ENCODE results near the gene PIGR.
A peak's percentile ranks its signal among the peaks of the same experiment; 100 is the strongest.

Gene PIGR

DNA sequence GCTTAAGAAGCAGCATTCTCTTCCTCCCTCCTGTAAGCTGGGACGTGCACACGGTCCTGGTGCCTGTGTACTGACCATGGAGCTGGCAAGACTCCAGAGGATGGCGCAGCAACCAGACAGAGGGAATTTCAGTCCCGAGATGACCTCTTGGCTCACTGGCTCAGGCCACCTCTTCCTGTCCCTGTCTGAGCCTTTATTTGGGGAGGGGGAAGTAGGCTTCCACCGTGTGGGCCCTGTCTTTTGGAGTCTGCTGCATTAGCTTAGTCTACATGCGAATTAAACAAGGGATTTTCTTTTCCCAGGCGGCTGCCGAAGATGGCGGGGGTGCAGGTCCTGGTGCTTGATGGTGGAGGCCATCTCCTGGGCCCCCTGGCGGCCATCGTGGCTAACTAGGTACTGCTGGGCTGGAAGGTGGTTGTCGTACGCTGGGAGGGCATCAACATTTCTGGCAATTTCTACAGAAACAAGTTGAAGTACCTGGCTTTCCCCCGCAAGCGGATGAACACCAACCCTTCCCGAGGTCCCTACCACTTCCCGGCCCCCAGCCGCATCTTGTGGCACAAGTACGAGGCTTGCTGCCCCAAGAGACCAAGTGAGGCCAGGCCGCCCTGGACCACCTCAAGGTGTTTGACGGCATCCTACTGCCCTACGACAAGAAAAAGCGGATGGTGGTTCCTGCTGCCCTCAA lies 38.8 kb downstream of the PIGR start:
- no peak for DNase-seq (ENCODE audit: low read depth in 2 of 2)
- TF ChIP-seq, protein P1, sequence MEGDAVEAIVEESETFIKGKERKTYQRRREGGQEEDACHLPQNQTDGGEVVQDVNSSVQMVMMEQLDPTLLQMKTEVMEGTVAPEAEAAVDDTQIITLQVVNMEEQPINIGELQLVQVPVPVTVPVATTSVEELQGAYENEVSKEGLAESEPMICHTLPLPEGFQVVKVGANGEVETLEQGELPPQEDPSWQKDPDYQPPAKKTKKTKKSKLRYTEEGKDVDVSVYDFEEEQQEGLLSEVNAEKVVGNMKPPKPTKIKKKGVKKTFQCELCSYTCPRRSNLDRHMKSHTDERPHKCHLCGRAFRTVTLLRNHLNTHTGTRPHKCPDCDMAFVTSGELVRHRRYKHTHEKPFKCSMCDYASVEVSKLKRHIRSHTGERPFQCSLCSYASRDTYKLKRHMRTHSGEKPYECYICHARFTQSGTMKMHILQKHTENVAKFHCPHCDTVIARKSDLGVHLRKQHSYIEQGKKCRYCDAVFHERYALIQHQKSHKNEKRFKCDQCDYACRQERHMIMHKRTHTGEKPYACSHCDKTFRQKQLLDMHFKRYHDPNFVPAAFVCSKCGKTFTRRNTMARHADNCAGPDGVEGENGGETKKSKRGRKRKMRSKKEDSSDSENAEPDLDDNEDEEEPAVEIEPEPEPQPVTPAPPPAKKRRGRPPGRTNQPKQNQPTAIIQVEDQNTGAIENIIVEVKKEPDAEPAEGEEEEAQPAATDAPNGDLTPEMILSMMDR (IDR thresholded peaks at IDR 0.05; ENCODE audit: low read depth, low read length): no peak
- H3K4me3 ChIP-seq (replicated peaks in 1 of 2; ENCODE audit: low read depth in 2 of 2, low read length in 2 of 2): no peak overlapping the region

DNA sequence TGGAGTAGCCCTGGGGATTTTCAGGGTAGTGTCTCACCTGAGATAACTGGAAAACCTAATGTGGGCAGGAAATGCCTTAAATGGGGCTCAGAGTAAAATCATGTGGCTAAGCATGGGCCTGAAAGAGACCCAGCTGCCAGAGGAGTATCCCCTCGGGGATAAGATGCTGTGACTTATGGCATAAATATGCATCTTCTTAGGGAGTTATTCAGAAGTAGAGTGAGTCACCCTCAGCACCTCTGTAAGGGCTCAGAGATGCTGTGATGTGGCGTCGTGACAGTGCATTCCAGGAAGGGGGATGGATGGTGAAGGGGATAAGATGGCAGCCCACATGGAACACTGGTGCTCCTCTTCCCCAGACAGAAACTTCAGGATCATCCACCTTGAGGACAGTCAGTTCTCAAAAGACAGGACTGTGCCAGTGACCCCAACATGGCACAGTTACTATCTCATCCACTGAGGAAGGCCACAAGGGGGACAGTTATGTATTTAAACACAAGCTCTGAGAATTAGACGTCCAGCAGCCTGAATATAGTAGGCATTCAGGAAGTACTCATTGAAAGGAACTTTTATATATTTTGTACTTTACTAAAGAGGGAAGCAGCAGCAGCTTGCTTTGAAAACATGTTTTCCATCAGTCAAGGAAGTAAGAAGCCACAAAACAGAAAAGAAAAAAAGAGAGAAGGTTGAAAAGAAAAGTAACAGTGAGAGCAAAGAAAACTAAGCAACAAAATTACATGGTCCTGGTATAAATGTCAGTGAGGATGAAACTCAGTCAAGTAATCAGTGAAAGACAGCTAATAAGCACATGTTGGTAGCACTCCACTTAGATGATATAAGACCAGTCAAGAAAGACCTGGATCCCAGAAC lies 40.7 kb downstream of the PIGR start:
- TF ChIP-seq, protein P1 (IDR thresholded peaks at IDR 0.05; ENCODE audit: low read depth, low read length): peak; percentile 13
- H3K4me3 ChIP-seq (replicated peaks in 1 of 2; ENCODE audit: low read depth in 2 of 2, low read length in 2 of 2): no peak overlapping the region
- DNase-seq (ENCODE audit: low read depth in 2 of 2): peak; percentile 85 to 99

DNA sequence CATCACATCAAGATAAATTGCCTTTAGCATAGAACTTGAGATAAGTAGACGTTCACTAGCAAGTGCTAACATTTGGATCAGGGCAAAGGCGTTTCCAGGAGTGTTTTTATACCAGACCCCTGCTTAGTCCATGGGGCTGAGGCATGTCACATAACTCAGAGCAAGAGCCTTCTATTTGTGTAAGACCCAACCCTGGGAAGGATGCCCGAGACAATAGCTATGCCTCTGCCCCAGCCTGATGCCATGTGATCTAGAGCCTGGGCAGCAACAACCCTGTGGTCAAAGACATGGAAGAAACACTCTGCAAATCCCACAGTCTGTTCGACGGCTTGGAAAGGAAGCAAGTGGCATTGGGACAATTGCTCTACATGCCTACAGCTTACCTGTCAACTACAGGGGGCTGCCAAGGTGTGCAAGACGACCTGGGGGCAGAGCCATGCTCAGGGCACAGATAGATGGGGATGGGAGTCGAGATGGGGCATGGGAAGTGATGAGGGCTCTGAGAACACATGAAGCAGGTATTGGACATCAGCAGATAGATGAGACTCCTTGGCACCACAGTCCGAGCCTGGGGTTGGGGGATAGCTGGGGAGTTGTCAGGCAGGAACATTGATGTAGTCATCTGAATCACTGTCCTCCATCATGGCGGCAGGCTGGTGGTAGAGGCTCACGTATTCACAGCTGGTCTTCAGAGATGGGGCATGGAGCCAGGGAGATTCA lies 41.7 kb downstream of the PIGR start:
- H3K4me3 ChIP-seq (replicated peaks in 1 of 2; ENCODE audit: low read depth in 2 of 2, low read length in 2 of 2): no peak overlapping the region
- no peak for DNase-seq (ENCODE audit: low read depth in 2 of 2)
- TF ChIP-seq, protein P1 (IDR thresholded peaks at IDR 0.05; ENCODE audit: low read depth, low read length): no peak

DNA sequence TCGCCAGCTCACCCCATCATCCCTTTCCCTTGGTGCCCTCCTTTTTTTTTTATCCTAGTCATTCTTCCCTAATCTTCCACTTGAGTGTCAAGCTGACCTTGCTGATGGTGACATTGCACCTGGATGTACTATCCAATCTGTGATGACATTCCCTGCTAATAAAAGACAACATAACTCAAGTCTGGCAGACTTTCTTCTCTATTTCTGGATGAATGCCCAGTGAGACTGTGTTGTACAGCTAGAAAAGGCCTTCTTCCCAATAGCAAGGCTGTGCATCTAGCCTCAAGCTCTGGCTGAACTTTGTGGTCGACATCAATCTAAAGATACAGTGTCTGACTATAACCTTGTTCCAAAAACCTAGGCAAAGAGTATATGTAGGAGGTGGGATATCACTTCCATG lies 42.6 kb downstream of the PIGR start:
- TF ChIP-seq, protein P1 (IDR thresholded peaks at IDR 0.05; ENCODE audit: low read depth, low read length): no peak
- peak in 1 of 2 donors; percentile 53 for DNase-seq (ENCODE audit: low read depth in 2 of 2)

DNA sequence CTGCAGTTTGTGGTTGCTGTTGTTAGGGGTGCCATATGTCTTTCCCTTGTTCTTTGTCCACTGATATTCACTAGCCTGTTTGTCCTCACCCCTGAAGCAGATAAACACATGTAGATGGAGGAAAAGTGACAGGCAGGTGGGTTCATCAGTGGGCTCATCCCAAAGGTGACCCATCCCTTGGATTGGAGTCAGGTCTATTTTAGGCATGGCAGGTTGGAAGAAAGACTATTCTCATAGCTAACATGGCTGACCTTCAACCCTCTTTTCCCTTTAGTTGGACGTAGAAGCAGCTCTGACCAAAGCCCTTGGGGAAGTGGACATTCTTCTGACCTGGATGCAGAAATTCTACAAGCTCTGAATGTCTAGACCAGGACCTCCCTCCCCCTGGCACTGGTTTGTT lies 43.6 kb downstream of the PIGR start:
- no peak overlapping the region for H3K4me3 ChIP-seq (replicated peaks in 1 of 2; ENCODE audit: low read depth in 2 of 2, low read length in 2 of 2)
- TF ChIP-seq, protein P1 (IDR thresholded peaks at IDR 0.05; ENCODE audit: low read depth, low read length): no peak

More for the DNA sequence above, 42.6 kb downstream of the PIGR start:
- no peak overlapping the region for H3K4me3 ChIP-seq (replicated peaks in 1 of 2; ENCODE audit: low read depth in 2 of 2, low read length in 2 of 2)

DNA sequence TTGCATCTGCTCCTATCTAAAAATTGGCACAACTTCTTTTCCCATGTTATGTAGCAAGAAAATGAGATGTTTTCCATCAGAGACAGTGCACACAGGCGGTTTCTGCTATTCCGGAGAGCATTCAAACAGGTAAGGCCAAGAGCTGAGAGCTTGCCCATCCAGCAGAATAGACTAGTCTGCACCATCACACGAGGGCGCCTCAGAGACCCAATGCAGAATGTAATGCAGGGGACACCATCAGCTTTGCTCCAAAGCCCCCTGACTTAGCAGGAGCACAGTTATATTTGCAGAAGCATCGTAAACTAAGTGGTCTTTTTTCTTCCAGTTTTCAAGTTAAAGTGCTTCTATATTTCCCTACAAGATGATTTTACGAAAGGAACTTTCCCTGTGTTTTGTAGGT lies 44.3 kb downstream of the PIGR start:
- no peak overlapping the region for H3K4me3 ChIP-seq (replicated peaks in 1 of 2; ENCODE audit: low read depth in 2 of 2, low read length in 2 of 2)
- no peak for DNase-seq (ENCODE audit: low read depth in 2 of 2)
- TF ChIP-seq, protein P1 (IDR thresholded peaks at IDR 0.05; ENCODE audit: low read depth, low read length): no peak

More for the DNA sequence above, 43.6 kb downstream of the PIGR start:
- no peak for DNase-seq (ENCODE audit: low read depth in 2 of 2)

Measured in cardiac fibroblast (primary cell).